ENCODE data around the gene PIGU.

PIGU gene

DNA sequence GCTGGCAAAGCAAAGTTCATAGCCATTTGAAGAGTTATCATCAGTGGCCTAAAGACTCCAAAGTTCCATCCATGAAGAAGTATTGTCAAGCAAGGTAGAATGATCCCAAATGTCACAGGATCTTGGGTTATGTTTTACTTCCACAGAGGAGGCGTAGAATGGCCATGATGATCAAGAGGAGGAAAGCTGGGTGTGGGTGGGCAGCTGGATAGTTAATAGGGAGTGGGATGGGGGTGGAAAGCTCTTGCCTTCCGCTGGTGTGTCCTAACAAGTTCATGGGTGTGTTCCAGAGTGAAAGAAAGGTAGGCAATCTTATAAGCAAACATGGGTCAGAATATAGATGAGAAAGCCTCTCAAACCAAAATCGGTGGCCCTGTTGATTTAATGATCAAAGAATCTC lies 38.4 kb downstream of the PIGU start:
- no peak overlapping the region for H3K4me3 ChIP-seq (ENCODE audit: low read length)
- no peaks in the 10 kb centered on the region; the same call in 1 of the 2 replicates for H3K36me3 ChIP-seq (ENCODE audit: control insufficient read depth, insufficient read depth, low read length)
- H3K9me3 ChIP-seq (ENCODE audit: control insufficient read depth, insufficient read depth, low read length), result no peaks in the 10 kb centered on the region
- DNase-seq (ENCODE audit: low read depth, low spot score), result no peak
- no peak overlapping the region for H3K27ac ChIP-seq (ENCODE audit: low read length)
- H3K4me1 ChIP-seq (ENCODE audit: control insufficient read depth, insufficient read depth, low read length), result no peaks in the 10 kb centered on the region
- no peaks in the 10 kb centered on the region for H3K27me3 ChIP-seq (ENCODE audit: control insufficient read depth, insufficient read depth, low read length)
- WGBS (ENCODE audit: insufficient coverage, insufficient read length), result no CpG with 5 or more reads among the region's 3 CpGs

DNA sequence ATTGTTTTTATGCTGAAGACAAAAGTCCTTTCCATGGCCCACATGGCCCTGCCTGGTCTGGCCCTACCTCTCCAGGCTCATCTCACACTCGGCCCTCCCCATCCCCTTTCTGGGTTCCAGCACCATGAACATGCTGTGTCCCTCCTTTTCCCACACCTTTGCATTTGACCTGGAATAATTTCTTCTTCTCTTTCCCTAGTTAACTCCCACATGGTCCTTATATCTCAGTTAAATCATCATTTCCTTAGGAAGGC lies 38.9 kb downstream of the PIGU start:
- H3K36me3 ChIP-seq (ENCODE audit: control insufficient read depth, insufficient read depth, low read length), result peaks cover 3% of the 10 kb centered on the region
- WGBS (ENCODE audit: insufficient coverage, insufficient read length), result no CpG with 5 or more reads among the region's 1 CpG
- H3K9me3 ChIP-seq (ENCODE audit: control insufficient read depth, insufficient read depth, low read length), result no peaks in the 10 kb centered on the region
- no peak for DNase-seq (ENCODE audit: low read depth, low spot score)
- no peaks in the 10 kb centered on the region for H3K4me1 ChIP-seq (ENCODE audit: control insufficient read depth, insufficient read depth, low read length)
- no peak overlapping the region for H3K27ac ChIP-seq (ENCODE audit: low read length)
- no peaks in the 10 kb centered on the region for H3K27me3 ChIP-seq (ENCODE audit: control insufficient read depth, insufficient read depth, low read length)
- H3K4me3 ChIP-seq (ENCODE audit: low read length), result no peak overlapping the region

DNA sequence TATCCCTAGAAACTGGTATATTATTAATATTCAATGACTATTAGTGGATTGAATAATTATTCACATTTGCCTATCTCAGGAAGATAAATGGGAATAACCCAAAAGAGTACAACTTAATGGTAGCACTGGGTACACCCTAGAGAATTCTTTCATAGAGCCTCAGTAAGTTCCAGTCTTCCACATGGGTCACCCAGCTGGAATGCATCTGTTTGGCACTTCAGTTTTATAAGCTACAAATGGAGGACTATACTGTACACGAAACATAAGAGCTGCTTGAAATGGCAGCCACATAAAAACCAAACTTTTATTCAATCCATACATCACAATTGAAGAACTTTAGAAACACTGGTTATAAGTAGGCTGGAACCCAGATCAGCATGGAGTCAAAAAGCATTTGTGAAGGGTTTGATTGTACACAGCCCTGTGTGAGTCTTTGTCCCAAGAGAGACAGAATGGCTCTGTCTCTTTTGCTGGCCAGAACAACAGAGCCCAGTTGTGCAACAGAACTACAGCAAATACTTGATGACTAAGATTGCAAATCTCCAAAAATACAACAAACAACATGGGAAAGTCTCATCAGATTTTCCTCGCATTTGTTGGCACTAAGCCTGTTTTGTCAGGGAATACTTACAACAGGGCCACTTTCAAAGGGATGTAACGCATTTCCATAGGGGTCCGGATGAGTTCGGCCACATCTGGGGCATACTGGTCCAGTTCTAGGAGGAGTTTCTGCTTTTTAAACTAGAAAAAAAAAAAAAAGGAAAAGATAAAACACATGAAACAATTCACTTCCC lies 39.5 kb downstream of the PIGU start:
- H3K4me3 ChIP-seq (ENCODE audit: low read length), result no peak overlapping the region

DNA sequence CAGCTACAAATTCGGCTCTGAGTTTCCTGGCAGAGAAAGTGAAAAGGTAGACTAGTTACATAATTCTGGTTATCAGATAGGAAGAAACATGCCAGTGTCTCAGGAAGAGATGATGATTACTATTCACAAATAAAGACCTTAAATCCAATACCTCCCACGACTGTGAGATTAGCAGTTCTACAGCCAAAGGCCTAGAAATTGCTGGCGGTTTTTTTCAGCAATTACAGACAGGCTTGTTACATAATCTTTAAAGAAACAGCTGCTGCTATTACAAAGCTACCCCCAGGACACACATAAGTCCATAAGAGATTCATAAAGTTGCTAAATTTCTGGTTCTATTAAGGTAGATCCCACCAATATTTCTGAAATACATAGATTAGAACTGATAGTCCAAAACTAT lies 40.2 kb downstream of the PIGU start:
- no peak overlapping the region for H3K4me3 ChIP-seq (ENCODE audit: low read length)
- no peaks in the 10 kb centered on the region for H3K9me3 ChIP-seq (ENCODE audit: control insufficient read depth, insufficient read depth, low read length)
- no CpG with 5 or more reads among the region's 3 CpGs for WGBS (ENCODE audit: insufficient coverage, insufficient read length)
- no peak overlapping the region for H3K27ac ChIP-seq (ENCODE audit: low read length)
- peaks cover 3% of the 10 kb centered on the region for H3K36me3 ChIP-seq (ENCODE audit: control insufficient read depth, insufficient read depth, low read length)
- DNase-seq (ENCODE audit: low read depth, low spot score), result no peak
- H3K27me3 ChIP-seq (ENCODE audit: control insufficient read depth, insufficient read depth, low read length), result no peaks in the 10 kb centered on the region
- no peaks in the 10 kb centered on the region for H3K4me1 ChIP-seq (ENCODE audit: control insufficient read depth, insufficient read depth, low read length)

More for the DNA sequence above, 39.5 kb downstream of the PIGU start:
- no CpG with 5 or more reads among the region's 5 CpGs for WGBS (ENCODE audit: insufficient coverage, insufficient read length)
- H3K9me3 ChIP-seq (ENCODE audit: control insufficient read depth, insufficient read depth, low read length), result no peaks in the 10 kb centered on the region
- no peak for DNase-seq (ENCODE audit: low read depth, low spot score)
- H3K27me3 ChIP-seq (ENCODE audit: control insufficient read depth, insufficient read depth, low read length), result no peaks in the 10 kb centered on the region
- H3K36me3 ChIP-seq (ENCODE audit: control insufficient read depth, insufficient read depth, low read length), result peaks cover 3% of the 10 kb centered on the region
- no peak overlapping the region for H3K27ac ChIP-seq (ENCODE audit: low read length)
- no peaks in the 10 kb centered on the region for H3K4me1 ChIP-seq (ENCODE audit: control insufficient read depth, insufficient read depth, low read length)

DNA sequence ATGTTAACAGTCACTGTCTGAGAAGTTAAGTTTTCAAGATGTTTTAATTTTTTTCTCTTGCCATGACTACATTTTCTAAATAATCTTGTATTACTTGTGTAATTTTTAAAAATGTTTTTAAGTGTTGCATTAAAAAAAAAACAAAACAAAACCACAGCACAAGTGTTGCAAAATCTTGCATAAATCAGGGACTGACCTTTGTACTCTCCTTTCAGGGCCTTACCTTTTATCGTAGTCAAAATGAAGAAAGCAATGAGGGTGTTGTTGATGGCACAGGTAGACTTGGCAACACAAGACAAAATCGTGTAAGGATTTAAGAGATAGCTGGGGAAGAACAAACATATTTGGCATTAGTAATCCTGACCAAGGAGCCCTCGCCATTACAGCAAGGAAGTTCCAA lies 42.5 kb downstream of the PIGU start:
- Histone ChIP-seq H3K4me1 (ENCODE audit: control insufficient read depth, insufficient read depth, low read length) (no peaks in the 10 kb centered on the region), H3K4me3 (ENCODE audit: low read length) (no peak overlapping the region), H3K9me3 (ENCODE audit: control insufficient read depth, insufficient read depth, low read length) (no peaks in the 10 kb centered on the region), H3K36me3 (ENCODE audit: control insufficient read depth, insufficient read depth, low read length) (peaks cover 3% of the 10 kb centered on the region), H3K27ac (ENCODE audit: low read length) (no peak overlapping the region), H3K27me3 (ENCODE audit: control insufficient read depth, insufficient read depth, low read length) (no peaks in the 10 kb centered on the region)
- no CpG with 5 or more reads among the region's 3 CpGs for WGBS (ENCODE audit: insufficient coverage, insufficient read length)
- DNase-seq (ENCODE audit: low read depth, low spot score), result no peak

DNA sequence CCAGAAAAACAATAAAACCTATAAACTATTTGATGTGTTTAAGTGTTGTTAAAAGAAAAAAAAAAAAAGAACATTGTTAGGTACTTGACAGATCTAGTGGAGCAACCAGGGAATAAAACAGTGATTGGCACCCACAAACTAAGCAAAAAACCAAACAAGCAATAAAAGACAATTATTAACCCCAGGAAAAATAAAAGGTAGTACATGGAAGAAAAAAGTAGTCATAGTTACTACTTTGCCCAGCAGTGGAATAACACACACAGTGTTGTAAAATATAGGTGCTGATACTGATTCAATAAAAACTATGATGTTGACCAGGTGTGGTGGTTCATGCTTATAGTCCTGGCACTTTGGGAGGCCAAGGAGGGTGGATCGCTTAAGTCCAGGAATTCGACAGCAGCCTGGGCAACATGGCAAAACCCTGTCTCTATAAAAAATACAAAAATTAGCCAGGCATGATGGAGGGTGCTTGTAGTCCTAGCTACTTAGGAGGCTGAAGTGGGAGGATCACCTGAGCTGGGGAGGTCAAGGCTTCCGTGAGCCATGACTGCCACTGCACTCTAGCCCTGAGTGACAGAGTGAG lies 43.9 kb downstream of the PIGU start:
- H3K36me3 ChIP-seq (ENCODE audit: control insufficient read depth, insufficient read depth, low read length), result peaks cover 3% of the 10 kb centered on the region

DNA sequence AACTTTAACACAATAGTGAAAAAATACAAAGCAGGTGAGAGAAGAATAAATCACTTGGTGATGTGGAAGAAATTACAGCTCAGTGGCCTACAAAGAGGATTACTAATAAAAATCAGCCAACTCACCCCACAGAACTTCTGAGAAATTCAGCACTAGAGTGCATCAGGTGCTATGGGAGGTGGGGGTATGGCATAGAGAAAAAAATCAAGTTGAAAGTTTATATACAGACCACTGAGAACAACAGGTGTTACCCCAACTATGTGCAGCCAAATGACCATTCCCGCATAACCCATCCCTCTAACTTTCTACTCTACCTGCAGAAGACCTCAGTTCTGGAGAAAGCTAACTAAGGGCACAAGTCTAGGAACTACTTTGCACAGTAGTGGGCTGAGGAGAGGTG lies 47.0 kb downstream of the PIGU start:
- Histone ChIP-seq H3K36me3 (ENCODE audit: control insufficient read depth, insufficient read depth, low read length) (peaks cover 3% of the 10 kb centered on the region), H3K4me1 (ENCODE audit: control insufficient read depth, insufficient read depth, low read length) (no peaks in the 10 kb centered on the region)
- no CpG with 5 or more reads among the region's 1 CpG for WGBS (ENCODE audit: insufficient coverage, insufficient read length)

More for the DNA sequence above, 43.9 kb downstream of the PIGU start:
- H3K27ac ChIP-seq (ENCODE audit: low read length), result no peak overlapping the region
- H3K4me1 ChIP-seq (ENCODE audit: control insufficient read depth, insufficient read depth, low read length), result no peaks in the 10 kb centered on the region
- WGBS (ENCODE audit: insufficient coverage, insufficient read length), result no CpG with 5 or more reads among the region's 3 CpGs
- H3K9me3 ChIP-seq (ENCODE audit: control insufficient read depth, insufficient read depth, low read length), result no peaks in the 10 kb centered on the region
- no peaks in the 10 kb centered on the region for H3K27me3 ChIP-seq (ENCODE audit: control insufficient read depth, insufficient read depth, low read length)
- DNase-seq (ENCODE audit: low read depth, low spot score), result no peak
- H3K4me3 ChIP-seq (ENCODE audit: low read length), result no peak overlapping the region

DNA sequence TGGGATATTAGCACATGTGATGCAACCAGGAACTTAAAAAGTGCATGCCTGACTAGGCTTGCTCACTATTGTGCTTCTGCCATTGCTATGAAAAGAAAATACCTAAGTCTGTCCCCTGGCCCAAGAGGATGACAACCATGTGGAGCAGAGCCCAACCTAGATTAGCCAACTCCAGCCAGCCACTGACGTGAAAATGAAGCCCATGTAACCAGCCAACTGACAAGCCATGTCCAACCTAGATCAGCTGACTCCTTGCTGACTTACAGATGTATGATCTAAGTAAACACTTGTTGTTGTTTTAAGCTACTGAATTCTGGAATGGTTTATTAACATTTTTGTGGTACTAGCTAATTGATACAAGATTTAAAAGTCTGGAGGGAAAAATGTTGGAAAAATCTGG lies 47.5 kb downstream of the PIGU start:
- no peak overlapping the region for H3K4me3 ChIP-seq (ENCODE audit: low read length)
- no peak overlapping the region for H3K27ac ChIP-seq (ENCODE audit: low read length)
- H3K4me1 ChIP-seq (ENCODE audit: control insufficient read depth, insufficient read depth, low read length), result no peaks in the 10 kb centered on the region
- H3K9me3 ChIP-seq (ENCODE audit: control insufficient read depth, insufficient read depth, low read length), result no peaks in the 10 kb centered on the region
- H3K27me3 ChIP-seq (ENCODE audit: control insufficient read depth, insufficient read depth, low read length), result no peaks in the 10 kb centered on the region
- no CpG with 5 or more reads among the region's 1 CpG for WGBS (ENCODE audit: insufficient coverage, insufficient read length)
- DNase-seq (ENCODE audit: low read depth, low spot score), result no peak
- peaks cover 3% of the 10 kb centered on the region; the same call in 1 of the 2 replicates for H3K36me3 ChIP-seq (ENCODE audit: control insufficient read depth, insufficient read depth, low read length)

More for the DNA sequence above, 47.0 kb downstream of the PIGU start:
- Histone ChIP-seq H3K9me3 (ENCODE audit: control insufficient read depth, insufficient read depth, low read length) (no peaks in the 10 kb centered on the region), H3K27me3 (ENCODE audit: control insufficient read depth, insufficient read depth, low read length) (no peaks in the 10 kb centered on the region), H3K27ac (ENCODE audit: low read length) (no peak overlapping the region), H3K4me3 (ENCODE audit: low read length) (no peak overlapping the region)
- no peak for DNase-seq (ENCODE audit: low read depth, low spot score)

DNA sequence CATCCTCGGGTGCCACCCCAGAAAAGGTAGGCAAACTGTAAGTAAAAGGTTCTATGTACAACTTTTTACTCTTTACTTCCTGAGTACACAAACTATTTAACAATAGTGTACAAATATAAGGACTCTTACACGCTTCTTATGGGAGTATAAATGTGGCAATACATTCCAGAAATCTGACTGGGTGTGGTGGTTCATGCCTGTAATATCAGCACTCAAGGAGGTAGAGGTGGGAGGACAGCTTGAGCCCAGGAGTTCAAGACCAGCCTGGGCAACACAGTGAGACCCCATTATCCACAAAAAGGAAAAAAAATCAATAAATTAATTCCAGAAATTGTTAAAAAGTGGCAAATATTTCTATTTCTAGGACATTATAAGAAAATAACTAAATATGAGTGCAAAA lies 48.9 kb downstream of the PIGU start:
- DNase-seq (ENCODE audit: low read depth, low spot score), result no peak
- Histone ChIP-seq H3K4me1 (ENCODE audit: control insufficient read depth, insufficient read depth, low read length) (no peaks in the 10 kb centered on the region), H3K36me3 (ENCODE audit: control insufficient read depth, insufficient read depth, low read length) (no peaks in the 10 kb centered on the region; the same call in 1 of the 2 replicates), H3K4me3 (ENCODE audit: low read length) (no peak overlapping the region), H3K9me3 (ENCODE audit: control insufficient read depth, insufficient read depth, low read length) (no peaks in the 10 kb centered on the region), H3K27ac (ENCODE audit: low read length) (no peak overlapping the region), H3K27me3 (ENCODE audit: control insufficient read depth, insufficient read depth, low read length) (no peaks in the 10 kb centered on the region)
- WGBS (ENCODE audit: insufficient coverage, insufficient read length), result no CpG with 5 or more reads among the region's 2 CpGs

DNA sequence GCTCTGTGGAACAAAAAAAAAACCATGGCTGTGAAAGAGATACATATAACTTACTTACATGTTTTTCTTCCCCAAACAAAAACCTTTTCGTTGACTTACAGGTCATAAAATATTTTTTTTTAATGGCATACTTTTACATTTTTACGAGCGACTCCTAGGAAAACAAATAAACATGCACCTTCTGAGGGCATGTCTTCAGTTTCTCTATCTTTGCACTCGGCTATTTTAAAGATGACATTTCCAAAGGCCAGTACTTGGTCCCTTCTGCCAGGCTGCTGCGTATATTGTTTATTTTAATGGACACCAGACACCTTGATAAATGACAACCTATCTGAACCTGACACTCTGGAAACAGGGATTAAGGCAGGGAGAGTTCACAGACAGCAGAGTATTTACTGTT lies 49.4 kb downstream of the PIGU start:
- no peak overlapping the region for H3K27ac ChIP-seq (ENCODE audit: low read length)
- DNase-seq (ENCODE audit: low read depth, low spot score), result no peak
- no peak overlapping the region for H3K4me3 ChIP-seq (ENCODE audit: low read length)
- WGBS (ENCODE audit: insufficient coverage, insufficient read length), result no CpG with 5 or more reads among the region's 5 CpGs
- H3K27me3 ChIP-seq (ENCODE audit: control insufficient read depth, insufficient read depth, low read length), result no peaks in the 10 kb centered on the region
- no peaks in the 10 kb centered on the region for H3K4me1 ChIP-seq (ENCODE audit: control insufficient read depth, insufficient read depth, low read length)
- H3K9me3 ChIP-seq (ENCODE audit: control insufficient read depth, insufficient read depth, low read length), result no peaks in the 10 kb centered on the region
- no peaks in the 10 kb centered on the region for H3K36me3 ChIP-seq (ENCODE audit: control insufficient read depth, insufficient read depth, low read length)

DNA sequence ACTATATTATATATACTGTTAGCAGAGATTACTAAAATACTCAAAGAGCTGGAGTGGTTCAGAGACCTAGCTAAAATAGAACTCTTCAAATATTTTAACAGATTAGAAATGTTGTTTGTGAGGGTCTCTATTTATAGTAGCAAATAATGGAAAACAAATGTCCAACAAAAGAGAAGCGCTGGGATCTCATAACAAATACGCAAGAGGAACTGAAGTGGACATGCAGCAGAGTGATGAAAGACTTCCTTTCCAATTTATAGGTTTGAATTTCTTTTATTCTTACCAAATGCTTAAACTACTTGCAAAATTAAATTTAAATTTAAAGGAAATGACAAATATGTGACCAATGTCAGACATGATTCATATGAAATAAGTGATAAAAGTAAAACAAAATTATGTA lies 49.9 kb downstream of the PIGU start:
- Histone ChIP-seq H3K4me3 (ENCODE audit: low read length) (no peak overlapping the region), H3K4me1 (ENCODE audit: control insufficient read depth, insufficient read depth, low read length) (no peaks in the 10 kb centered on the region), H3K36me3 (ENCODE audit: control insufficient read depth, insufficient read depth, low read length) (no peaks in the 10 kb centered on the region), H3K9me3 (ENCODE audit: control insufficient read depth, insufficient read depth, low read length) (no peaks in the 10 kb centered on the region), H3K27me3 (ENCODE audit: control insufficient read depth, insufficient read depth, low read length) (no peaks in the 10 kb centered on the region), H3K27ac (ENCODE audit: low read length) (no peak overlapping the region)
- WGBS (ENCODE audit: insufficient coverage, insufficient read length), result no CpG with 5 or more reads among the region's 2 CpGs
- DNase-seq (ENCODE audit: low read depth, low spot score), result no peak

Measured in iPS DF 6.9 (cell line).